ENCODE measurements around the gene KCNQ1.

DNA sequence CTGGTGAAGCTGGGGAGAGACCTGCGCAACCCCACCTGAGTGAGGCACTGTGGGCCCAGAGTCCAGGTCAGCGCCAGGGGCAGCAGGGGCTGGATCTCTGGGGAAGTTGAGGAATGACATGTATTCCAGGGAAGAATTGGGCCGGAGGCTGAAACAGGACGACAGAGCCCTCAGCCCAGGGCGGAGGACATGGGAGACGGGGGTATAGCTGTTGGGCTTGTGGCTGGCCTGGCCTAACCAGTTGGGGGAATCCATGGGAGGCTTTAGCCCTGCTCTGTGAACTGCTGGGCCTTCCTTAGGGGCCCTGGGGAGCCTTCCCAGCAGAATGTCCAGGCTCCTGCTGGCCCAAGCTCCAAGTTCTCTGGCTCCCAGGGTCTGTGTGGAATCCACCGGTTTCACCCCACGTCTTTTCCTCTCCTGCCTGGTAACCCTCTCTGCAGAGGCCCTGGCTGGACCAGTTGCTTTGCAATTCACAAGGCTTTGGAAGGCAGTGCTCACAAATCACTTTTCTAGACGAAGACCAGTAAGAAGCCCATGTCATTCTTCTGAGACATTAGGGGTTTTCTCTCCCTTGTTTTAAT is 305.4 kb downstream of the KCNQ1 start:
- TF ChIP-seq EP300 (IDR thresholded peaks at IDR 0.05) (no peak), CTCF (IDR thresholded peaks at IDR 0.05) (no peak), POLR2A (IDR thresholded peaks at IDR 0.05) (no peak), POLR2AphosphoS5 (IDR thresholded peaks at IDR 0.05) (no peak)

All from sigmoid colon (tissue), 4 donors.